RWPE2 (cell line): ENCODE measurements around the gene GRK5.

ENCODE experiments used
- ATAC-seq: fragments of 200-7000 bp; cut with Tn5 transposase; 3 replicates; pipeline ENCODE4 v1.9.1; 2021; ENCODE audit warnings: low read depth
- DNase-seq: peaks from one replicate; pipeline ENCODE4 v3.0.0-alpha.2; 2020; ENCODE audit warnings: low spot score
- H3K27ac ChIP-seq: fragments of 450-650 bp; 2 replicates; pipeline ENCODE4 v1.5.1; 2017; ENCODE audit warnings: mild to moderate bottlenecking; ENCODE audit not compliant: poor library complexity, severe bottlenecking
- H3K27me3 ChIP-seq: fragments of 250-450 bp; sonication (Bioruptor Pico); 2 replicates; pipeline ENCODE4 v1.5.1; 2021; ENCODE audit warnings: mild to moderate bottlenecking, moderate library complexity; ENCODE audit not compliant: insufficient read depth, poor library complexity, severe bottlenecking
- H3K36me3 ChIP-seq: fragments of 250-450 bp; sonication (Bioruptor Pico); 2 replicates; pipeline ENCODE4 v1.5.1; 2020; ENCODE audit warnings: low read depth, mild to moderate bottlenecking, moderate library complexity
- H3K4me1 ChIP-seq: fragments of 250-450 bp; sonication (Bioruptor Pico); 2 replicates; pipeline ENCODE4 v1.5.1; 2021; ENCODE audit warnings: mild to moderate bottlenecking, moderate library complexity; ENCODE audit not compliant: insufficient read depth, poor library complexity, severe bottlenecking
- H3K4me3 ChIP-seq: fragments of 250-450 bp; sonication (Bioruptor Pico); 2 replicates; pipeline ENCODE4 v1.5.1; 2021; ENCODE audit warnings: mild to moderate bottlenecking, moderate library complexity; ENCODE audit not compliant: severe bottlenecking
- H3K9me3 ChIP-seq: fragments of 250-450 bp; sonication (Bioruptor Pico); 2 replicates; pipeline ENCODE4 v1.5.1; 2021; ENCODE audit warnings: mild to moderate bottlenecking, moderate library complexity; ENCODE audit not compliant: severe bottlenecking
- CTCF ChIP-seq: fragments of 450-650 bp; IDR thresholded peaks from one replicate; pipeline ENCODE4 v1.5.1; 2017; ENCODE audit warnings: mild to moderate bottlenecking, moderate library complexity; ENCODE audit not compliant: poor library complexity, severe bottlenecking

The GRK5 gene

GRCh38 chr10:119364645-119365600 lies 157.6 kb downstream of the GRK5 start:
- Histone ChIP-seq H3K9me3 (no peaks in the 10 kb centered on the region), H3K36me3 (no peaks in the 10 kb centered on the region), H3K27ac (no peak overlapping the region), H3K27me3 (no peaks in the 10 kb centered on the region), H3K4me1 (no peaks in the 10 kb centered on the region), H3K4me3 (no peak overlapping the region)
- ATAC-seq (no peak; the same call in 2 of the 3 replicates), DNase-seq (no peak)
- peak; percentile 17 for TF ChIP-seq CTCF

GRCh38 chr10:119365773-119366599 lies 158.6 kb downstream of the GRK5 start:
- no peaks in the 10 kb centered on the region for H3K27me3 ChIP-seq
- no peak overlapping the region for H3K4me3 ChIP-seq
- H3K27ac ChIP-seq: no peak overlapping the region
- no peaks in the 10 kb centered on the region for H3K36me3 ChIP-seq
- no peak for TF ChIP-seq CTCF
- DNase-seq: no peak
- no peaks in the 10 kb centered on the region for H3K4me1 ChIP-seq
- ATAC-seq: no peak
- no peaks in the 10 kb centered on the region for H3K9me3 ChIP-seq

GRCh38 chr10:119367841-119368549 lies 160.6 kb downstream of the GRK5 start:
- ATAC-seq (no peak), DNase-seq (no peak)
- TF ChIP-seq CTCF: no peak
- H3K4me1 ChIP-seq: no peaks in the 10 kb centered on the region
- no peaks in the 10 kb centered on the region for H3K9me3 ChIP-seq
- H3K36me3 ChIP-seq: no peaks in the 10 kb centered on the region
- H3K27me3 ChIP-seq: no peaks in the 10 kb centered on the region
- H3K4me3 ChIP-seq: no peak overlapping the region
- no peak overlapping the region for H3K27ac ChIP-seq

GRCh38 chr10:119368581-119368980 lies 161.2 kb downstream of the GRK5 start:
- no peak for TF ChIP-seq CTCF
- H3K27me3 ChIP-seq: no peaks in the 10 kb centered on the region
- H3K27ac ChIP-seq: no peak overlapping the region
- DNase-seq (no peak), ATAC-seq (no peak)
- no peak overlapping the region for H3K4me3 ChIP-seq
- H3K4me1 ChIP-seq: no peaks in the 10 kb centered on the region
- H3K36me3 ChIP-seq: no peaks in the 10 kb centered on the region
- H3K9me3 ChIP-seq: no peaks in the 10 kb centered on the region
